ACC112 (cell line): Measurements from ENCODE around the gene PRIMA1.

Experiments used
- H2AFZ ChIP-seq: fragments of 200-600 bp; sonication (generic); one replicate; pipeline ENCODE4 v1.6.0; 2017; ENCODE audit warnings: antibody characterized with exemption, low read length; ENCODE audit not compliant: unreplicated experiment
- H3K27ac ChIP-seq: fragments of 200-600 bp; sonication (generic); 2 replicates; pipeline ENCODE4 v1.5.1; 2014; ENCODE audit warnings: low read depth, mild to moderate bottlenecking, antibody characterized with exemption, low read length, moderate library complexity
- H3K27me3 ChIP-seq: fragments of 200-600 bp; sonication (generic); 2 replicates; pipeline ENCODE4 v1.6.1; 2014; ENCODE audit warnings: mild to moderate bottlenecking, antibody characterized with exemption, low read length, moderate library complexity, mixed read lengths; ENCODE audit not compliant: insufficient read depth
- H3K36me3 ChIP-seq: fragments of 200-600 bp; sonication (generic); 2 replicates; pipeline ENCODE4 v1.6.1; 2016; ENCODE audit warnings: mild to moderate bottlenecking, antibody characterized with exemption, low read length, moderate library complexity, mixed read lengths; ENCODE audit not compliant: insufficient read depth
- H3K4me1 ChIP-seq: fragments of 200-600 bp; sonication (generic); one replicate; pipeline ENCODE4 v1.6.1; 2016; ENCODE audit warnings: low read length, mixed read lengths; ENCODE audit not compliant: insufficient read depth, unreplicated experiment, control insufficient read depth
- H3K4me3 ChIP-seq: fragments of 200-600 bp; sonication (generic); 2 replicates; pipeline ENCODE4 v1.5.1; 2014; ENCODE audit warnings: mild to moderate bottlenecking, low read depth, low read length
- H3K79me2 ChIP-seq: fragments of 200-600 bp; sonication (generic); one replicate; pipeline ENCODE4 v1.6.0; 2016; ENCODE audit warnings: low read length; ENCODE audit not compliant: control insufficient read depth, unreplicated experiment, insufficient read depth

Gene PRIMA1, protein sequence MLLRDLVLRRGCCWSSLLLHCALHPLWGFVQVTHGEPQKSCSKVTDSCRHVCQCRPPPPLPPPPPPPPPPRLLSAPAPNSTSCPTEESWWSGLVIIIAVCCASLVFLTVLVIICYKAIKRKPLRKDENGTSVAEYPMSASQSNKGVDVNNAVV

GRCh38 chr14:93788293-93788542 is at the start of gene PRIMA1:
PRIMA1 (minus strand) TSS chr14:93788485; CDS start chr14:93787718, 767 bp downstream.
- Histone ChIP-seq H3K79me2 (no peaks in the 10 kb centered on the region), H3K4me1 (no peaks in the 10 kb centered on the region), H2AFZ (no peak within 1 kb of the TSS), H3K27ac (no peak within 1 kb of the TSS), H3K36me3 (no peaks in the 10 kb centered on the region), H3K27me3 (peaks cover 35% of the 10 kb centered on the region), H3K4me3 (peak within 1 kb of the TSS; percentile 56; the same call in 1 of the 2 replicates)

DNA sequence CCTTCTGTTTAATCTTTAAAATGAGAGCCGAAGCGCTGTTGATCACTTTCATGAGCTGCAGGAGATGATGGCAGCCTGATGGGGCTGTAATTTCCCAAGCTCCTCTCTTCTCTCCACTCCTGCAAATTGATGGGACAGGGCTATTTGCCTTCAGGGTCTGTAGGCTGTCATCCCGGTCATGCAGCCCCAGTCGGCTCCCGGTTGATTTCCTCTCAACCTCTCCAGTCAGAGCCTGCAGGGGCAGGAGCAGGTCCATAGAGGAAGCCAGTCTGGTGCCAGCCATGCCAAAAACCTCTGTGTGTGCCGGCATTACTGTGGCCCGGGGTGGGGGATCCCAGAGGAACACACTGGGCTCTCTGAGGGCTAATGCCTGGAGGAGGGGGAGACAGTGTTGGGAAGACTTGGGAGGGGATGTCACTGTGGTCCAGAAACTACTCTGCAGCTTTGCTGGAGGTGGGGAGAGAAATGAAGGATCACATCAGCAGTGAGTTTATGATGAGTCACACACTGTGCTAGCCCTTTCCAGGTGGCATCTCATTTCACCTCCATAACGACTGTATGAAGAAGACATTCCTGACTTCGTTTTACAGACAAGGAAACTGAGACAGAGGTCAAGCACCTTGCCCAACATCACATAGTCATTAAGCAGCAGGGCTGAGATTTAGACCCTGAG is 46.5 kb upstream of the PRIMA1 start:
- Histone ChIP-seq H2AFZ (no peak overlapping the region), H3K36me3 (no peaks in the 10 kb centered on the region), H3K79me2 (no peaks in the 10 kb centered on the region), H3K4me1 (no peaks in the 10 kb centered on the region), H3K27me3 (no peaks in the 10 kb centered on the region), H3K27ac (no peak overlapping the region), H3K4me3 (no peak overlapping the region)

DNA sequence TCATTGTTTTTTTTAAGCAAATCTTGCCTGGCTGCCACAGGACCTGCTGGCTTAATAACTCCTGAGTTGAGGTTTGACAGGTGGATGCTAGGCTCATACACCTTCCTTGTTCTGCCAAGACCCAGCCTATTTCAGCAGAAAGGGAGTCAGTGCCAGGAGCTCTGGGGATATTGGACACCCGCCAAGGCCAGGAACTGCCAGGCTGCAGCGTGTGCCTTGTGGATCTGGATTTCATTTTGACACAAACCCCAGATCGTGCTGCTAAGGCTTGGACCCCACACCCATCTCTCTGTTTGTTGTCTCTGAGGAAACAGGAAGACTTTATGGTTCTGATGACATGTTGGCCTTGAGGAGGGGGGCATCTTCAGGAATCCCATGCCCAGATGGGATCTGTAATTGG is 44.4 kb upstream of the PRIMA1 start:
- Histone ChIP-seq H2AFZ (no peak overlapping the region), H3K27me3 (no peaks in the 10 kb centered on the region), H3K4me3 (no peak overlapping the region), H3K79me2 (no peaks in the 10 kb centered on the region), H3K4me1 (no peaks in the 10 kb centered on the region), H3K36me3 (no peaks in the 10 kb centered on the region), H3K27ac (no peak overlapping the region)

- H3K79me2 ChIP-seq: no peaks in the 10 kb centered on the region
- H3K27ac ChIP-seq: no peak overlapping the region
- no peak overlapping the region for H3K4me3 ChIP-seq
- H2AFZ ChIP-seq: no peak overlapping the region
- no peaks in the 10 kb centered on the region for H3K27me3 ChIP-seq
- no peaks in the 10 kb centered on the region for H3K36me3 ChIP-seq
- H3K4me1 ChIP-seq: no peaks in the 10 kb centered on the region
Observed at GRCh38 chr14:93832081-93832480, 43.8 kb upstream of the PRIMA1 start.

- no peak overlapping the region for H2AFZ ChIP-seq
- no peak overlapping the region for H3K27ac ChIP-seq
- H3K79me2 ChIP-seq: no peaks in the 10 kb centered on the region
- no peaks in the 10 kb centered on the region for H3K4me1 ChIP-seq
- no peaks in the 10 kb centered on the region for H3K27me3 ChIP-seq
- H3K4me3 ChIP-seq: no peak overlapping the region
- H3K36me3 ChIP-seq: no peaks in the 10 kb centered on the region
Observed at GRCh38 chr14:93830753-93831461, 42.6 kb upstream of the PRIMA1 start.

DNA sequence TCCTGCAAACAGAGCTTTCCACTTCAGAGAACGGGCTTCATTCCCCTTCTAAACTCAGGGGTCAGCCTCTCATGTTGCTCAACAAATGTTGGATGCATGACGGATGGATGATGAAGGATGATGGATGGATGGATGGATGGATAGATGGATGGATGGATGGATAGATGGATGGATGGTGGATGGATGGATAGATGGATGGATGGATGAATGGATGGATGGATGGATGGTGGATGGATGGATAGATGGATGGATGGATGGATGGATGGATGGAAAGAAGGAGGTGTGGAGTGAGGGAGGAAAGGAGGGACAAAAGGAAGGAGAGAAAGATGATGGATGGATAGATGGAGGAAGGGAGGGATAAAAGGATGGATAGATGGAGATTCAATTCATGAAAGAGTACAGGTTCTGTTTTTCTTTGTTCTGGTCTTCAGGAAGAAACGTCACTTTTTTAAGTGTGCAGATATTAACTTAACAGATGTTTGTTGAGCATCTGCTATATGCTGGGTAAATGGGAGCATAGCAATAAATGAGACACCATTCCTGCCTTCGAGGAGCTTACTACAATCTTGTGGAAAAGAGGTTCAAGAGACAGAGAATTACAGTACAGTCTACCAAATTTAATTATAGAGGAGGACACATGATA is 41.7 kb upstream of the PRIMA1 start:
- Histone ChIP-seq H2AFZ (no peak overlapping the region), H3K27me3 (no peaks in the 10 kb centered on the region), H3K4me3 (no peak overlapping the region), H3K36me3 (no peaks in the 10 kb centered on the region), H3K79me2 (no peaks in the 10 kb centered on the region), H3K27ac (no peak overlapping the region), H3K4me1 (no peaks in the 10 kb centered on the region)

DNA sequence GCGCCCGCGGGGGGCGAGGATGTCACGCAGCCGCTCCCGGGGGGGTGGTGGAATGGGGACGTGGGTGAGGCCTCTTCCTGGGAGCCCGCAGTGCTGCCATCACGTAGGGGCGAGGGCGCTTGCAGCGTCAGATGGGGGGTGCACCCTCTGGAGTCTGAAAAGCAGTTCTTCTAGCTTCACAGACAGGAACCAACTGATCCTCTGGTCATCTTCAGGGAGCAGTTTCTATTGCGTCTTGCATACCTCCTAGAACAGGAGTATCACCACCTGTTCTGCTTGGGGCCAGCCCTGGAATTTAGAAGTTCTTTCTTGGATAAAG is 36.9 kb upstream of the PRIMA1 start:
- Histone ChIP-seq H3K27me3 (no peaks in the 10 kb centered on the region), H3K4me1 (no peaks in the 10 kb centered on the region), H2AFZ (no peak overlapping the region), H3K79me2 (no peaks in the 10 kb centered on the region), H3K27ac (no peak overlapping the region), H3K36me3 (no peaks in the 10 kb centered on the region), H3K4me3 (no peak overlapping the region)

DNA sequence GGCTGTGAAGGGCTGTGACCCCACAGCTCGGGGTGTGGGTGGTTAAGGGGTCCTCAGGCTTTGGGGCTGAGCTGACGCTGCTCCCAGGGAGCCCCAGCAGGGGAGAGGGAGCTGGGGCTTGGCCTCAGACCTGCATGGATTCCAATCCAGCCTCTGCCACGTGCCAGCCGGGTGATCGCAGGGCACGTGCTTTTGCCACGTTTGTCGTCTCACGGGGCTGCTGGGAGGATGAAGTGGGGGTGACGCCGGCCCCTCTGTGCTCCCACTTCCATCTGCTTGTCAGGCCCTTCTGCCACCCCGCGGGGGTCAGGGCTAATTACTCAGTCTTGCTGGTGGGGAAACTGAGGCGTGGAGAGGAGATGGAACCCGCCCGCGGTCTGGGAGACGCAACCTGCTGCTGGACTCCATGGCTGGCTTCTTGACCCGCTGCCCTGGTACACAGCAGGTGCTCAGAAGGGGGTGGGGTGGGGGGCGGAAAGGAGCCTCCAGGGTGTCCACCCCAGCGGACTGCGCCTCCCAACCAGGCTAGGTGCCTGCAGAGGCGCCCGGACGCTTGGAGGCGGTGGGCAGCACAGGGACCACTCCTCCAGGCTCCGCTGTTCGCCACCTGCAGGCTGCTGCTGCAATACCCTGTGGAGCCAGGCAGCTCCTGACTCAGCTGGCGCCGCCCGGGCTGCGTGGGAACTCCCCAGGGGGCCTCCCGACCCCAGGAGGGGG is 36.4 kb upstream of the PRIMA1 start:
- no peaks in the 10 kb centered on the region for H3K4me1 ChIP-seq
- H3K79me2 ChIP-seq: no peaks in the 10 kb centered on the region
- no peak overlapping the region for H2AFZ ChIP-seq
- no peaks in the 10 kb centered on the region for H3K27me3 ChIP-seq
- no peak overlapping the region for H3K4me3 ChIP-seq
- H3K27ac ChIP-seq: no peak overlapping the region
- H3K36me3 ChIP-seq: no peaks in the 10 kb centered on the region

- H3K36me3 ChIP-seq: no peaks in the 10 kb centered on the region
- H3K4me3 ChIP-seq: no peak overlapping the region
- no peaks in the 10 kb centered on the region for H3K4me1 ChIP-seq
- no peaks in the 10 kb centered on the region for H3K79me2 ChIP-seq
- no peaks in the 10 kb centered on the region for H3K27me3 ChIP-seq
- H2AFZ ChIP-seq: no peak overlapping the region
- H3K27ac ChIP-seq: no peak overlapping the region
Observed at GRCh38 chr14:93824076-93824475, 35.8 kb upstream of the PRIMA1 start.

GRCh38 chr14:93821051-93821450 is 32.8 kb upstream of the PRIMA1 start:
- no peak overlapping the region for H3K4me3 ChIP-seq
- no peaks in the 10 kb centered on the region for H3K27me3 ChIP-seq
- no peaks in the 10 kb centered on the region for H3K79me2 ChIP-seq
- no peak overlapping the region for H2AFZ ChIP-seq
- no peaks in the 10 kb centered on the region for H3K4me1 ChIP-seq
- H3K27ac ChIP-seq: no peak overlapping the region
- no peaks in the 10 kb centered on the region for H3K36me3 ChIP-seq
